ENCODE data around the gene C8G. TPM values are rescaled to one million over a fixed set of nuclear protein-coding genes. Genes with fewer than 3 reads are reported as not detected.

The C8G gene
- total RNA-seq, 1 donor from 2014 or later, result not detected

DNA sequence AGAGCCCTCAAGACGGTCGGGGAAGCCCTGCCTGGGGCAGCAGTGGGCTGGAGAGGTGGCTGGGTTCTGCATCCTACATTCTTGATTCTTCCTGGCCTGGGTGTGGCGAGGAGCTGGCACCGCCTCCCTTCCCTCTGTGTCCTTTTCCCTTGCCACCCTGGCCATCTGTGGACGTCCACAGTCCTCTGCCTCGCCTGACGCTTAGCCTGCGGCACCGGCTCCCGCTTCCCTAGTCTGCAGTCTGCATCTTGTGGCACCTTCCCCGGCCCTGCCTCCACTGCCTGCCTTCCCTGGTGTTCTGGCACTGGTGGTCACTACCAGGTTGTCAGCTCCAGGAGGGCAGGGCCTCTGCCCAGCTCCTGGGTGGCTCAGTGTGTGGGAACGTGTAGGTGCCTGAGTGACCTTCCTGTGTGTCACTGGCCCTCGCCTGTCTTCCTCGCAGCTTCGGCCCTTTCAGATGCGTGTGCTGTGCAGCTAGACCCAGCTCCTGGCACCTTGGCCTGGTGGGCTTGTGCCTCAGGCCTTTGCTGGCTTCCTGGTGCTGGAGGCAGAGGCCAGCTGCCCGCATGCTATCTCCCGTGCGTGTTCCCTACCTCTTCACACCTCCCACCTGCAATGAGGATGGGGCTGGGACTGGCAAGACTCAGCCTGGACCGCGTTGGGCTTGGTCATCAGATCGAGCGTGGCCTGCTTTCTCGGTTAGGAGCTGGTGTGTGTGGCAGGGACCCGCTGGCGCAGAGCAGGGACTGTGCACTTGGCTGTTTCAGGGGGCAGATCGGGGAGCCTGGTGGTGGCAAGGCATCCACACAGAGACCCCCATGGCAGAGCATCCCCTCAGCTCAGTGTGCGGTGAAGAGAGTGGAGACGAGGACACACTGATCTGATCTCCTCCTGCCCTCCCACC is 37.8 kb upstream of the C8G start:
- Histone ChIP-seq H3K4me3 (ENCODE audit: low read depth, low read length) (no peak overlapping the region), H3K36me3 (ENCODE audit: control insufficient read depth, insufficient read depth, low read length) (no peaks in the 10 kb centered on the region), H3K27me3 (ENCODE audit: control insufficient read depth, insufficient read depth, low read length) (no peaks in the 10 kb centered on the region)
- no peak for TF ChIP-seq CTCF (IDR thresholded peaks at IDR 0.05; ENCODE audit: insufficient read depth, low read length, poor library complexity, severe bottlenecking)
- no peak for DNase-seq (ENCODE audit: low read depth)

GRCh38 chr9:136910197-136910900 is 34.7 kb upstream of the C8G start:
- Histone ChIP-seq H3K27me3 (ENCODE audit: control insufficient read depth, insufficient read depth, low read length) (no peaks in the 10 kb centered on the region), H3K36me3 (ENCODE audit: control insufficient read depth, insufficient read depth, low read length) (no peaks in the 10 kb centered on the region), H3K4me3 (ENCODE audit: low read depth, low read length) (no peak overlapping the region)
- no peak for TF ChIP-seq CTCF (IDR thresholded peaks at IDR 0.05; ENCODE audit: insufficient read depth, low read length, poor library complexity, severe bottlenecking)
- DNase-seq (ENCODE audit: low read depth), result no peak

GRCh38 chr9:136910901-136911245 is 34.2 kb upstream of the C8G start:
- no peaks in the 10 kb centered on the region for H3K27me3 ChIP-seq (ENCODE audit: control insufficient read depth, insufficient read depth, low read length)
- no peak for DNase-seq (ENCODE audit: low read depth)
- no peaks in the 10 kb centered on the region for H3K36me3 ChIP-seq (ENCODE audit: control insufficient read depth, insufficient read depth, low read length)
- H3K4me3 ChIP-seq (ENCODE audit: low read depth, low read length), result no peak overlapping the region
- TF ChIP-seq CTCF (IDR thresholded peaks at IDR 0.05; ENCODE audit: insufficient read depth, low read length, poor library complexity, severe bottlenecking), result no peak

DNA sequence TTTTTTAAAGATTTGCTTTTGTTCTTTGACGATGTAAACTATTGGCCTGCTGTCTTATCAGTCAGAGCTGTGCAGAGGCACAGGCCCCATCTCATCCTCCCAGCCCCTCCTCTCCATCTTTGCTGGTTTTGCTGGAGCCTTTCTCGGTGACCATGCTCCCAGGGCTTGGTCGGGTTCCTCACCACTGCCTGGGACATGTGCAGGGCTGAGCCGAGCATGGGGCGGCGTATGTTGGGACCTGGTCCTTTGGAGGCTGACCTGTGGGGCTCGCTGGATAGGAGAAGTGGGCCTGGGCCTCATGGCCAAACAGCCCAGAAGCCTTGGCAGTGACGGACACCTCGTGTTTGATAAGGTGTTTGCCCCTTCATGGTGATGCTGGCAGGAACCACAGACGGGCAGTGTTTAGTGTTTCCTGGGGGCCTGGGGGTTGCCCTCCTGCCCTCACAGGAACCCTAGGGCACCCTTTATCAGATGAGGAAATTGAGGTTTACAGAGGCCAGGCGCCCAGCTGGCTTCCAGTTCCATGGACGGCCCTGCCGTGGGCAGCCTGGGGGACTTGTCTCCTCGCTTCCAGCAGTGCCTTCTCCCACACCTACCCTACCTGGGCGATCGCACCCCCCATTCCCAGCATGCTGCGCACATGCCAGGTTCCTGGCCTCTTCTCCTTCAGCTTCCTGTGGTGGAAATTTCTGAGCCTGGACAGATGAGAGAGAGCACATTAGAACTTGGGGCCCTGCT is 31.2 kb upstream of the C8G start:
- no peak for DNase-seq (ENCODE audit: low read depth)
- no peak for TF ChIP-seq CTCF (IDR thresholded peaks at IDR 0.05; ENCODE audit: insufficient read depth, low read length, poor library complexity, severe bottlenecking)
- H3K36me3 ChIP-seq (ENCODE audit: control insufficient read depth, insufficient read depth, low read length), result no peaks in the 10 kb centered on the region

DNA sequence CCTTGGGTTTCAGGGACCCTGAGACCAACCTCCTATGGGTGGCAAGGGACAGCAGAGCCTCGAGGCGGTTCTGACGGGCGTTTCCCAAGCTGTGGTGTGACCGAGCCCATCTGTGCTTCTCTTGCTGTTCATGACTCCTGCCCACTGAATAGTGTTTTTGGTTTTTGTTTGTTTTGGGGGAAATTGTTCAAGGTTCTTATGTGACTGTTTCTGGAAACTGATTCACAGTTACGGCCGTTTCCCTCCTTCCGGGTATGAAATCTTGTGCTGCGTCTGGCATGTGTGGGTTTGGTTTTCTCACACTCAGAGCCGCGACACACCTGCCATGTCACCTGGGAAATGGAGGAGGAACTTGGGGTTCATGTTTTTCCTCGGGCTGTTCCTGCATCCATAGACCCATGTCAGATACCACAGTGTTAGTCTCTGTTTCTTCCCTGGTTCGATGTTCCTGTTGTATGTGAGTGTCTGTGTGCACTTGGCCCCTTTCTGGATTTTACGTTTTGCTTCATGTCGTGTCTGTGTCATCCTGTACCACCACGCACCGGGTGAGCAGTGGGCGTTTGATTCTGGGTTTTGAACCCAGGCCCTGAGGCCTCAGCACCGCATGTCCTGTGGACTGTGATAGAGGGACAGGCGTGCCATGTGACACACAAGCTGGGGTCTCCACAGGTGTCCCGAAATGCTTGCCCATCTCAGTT is 29.3 kb upstream of the C8G start:
- no peak for TF ChIP-seq CTCF (IDR thresholded peaks at IDR 0.05; ENCODE audit: insufficient read depth, low read length, poor library complexity, severe bottlenecking)
- Histone ChIP-seq H3K27me3 (ENCODE audit: control insufficient read depth, insufficient read depth, low read length) (no peaks in the 10 kb centered on the region), H3K4me3 (ENCODE audit: low read depth, low read length) (no peak overlapping the region), H3K36me3 (ENCODE audit: control insufficient read depth, insufficient read depth, low read length) (no peaks in the 10 kb centered on the region)
- DNase-seq (ENCODE audit: low read depth), result no peak

More for the DNA sequence above, 31.2 kb upstream of the C8G start:
- no peaks in the 10 kb centered on the region for H3K27me3 ChIP-seq (ENCODE audit: control insufficient read depth, insufficient read depth, low read length)
- no peak overlapping the region for H3K4me3 ChIP-seq (ENCODE audit: low read depth, low read length)
